ENCODE data around the gene TENM4. TPM values are rescaled to one million over a fixed set of nuclear protein-coding genes. Genes with fewer than 3 reads are reported as not detected.

Gene TENM4
- total and polyA plus RNA-seq, 10 of the 15 experiments (the other 5 are each of a cell fraction or from before 2014, with no cell fraction given), result 0.03 to 0.12 (median 0.06) TPM; not detected in 7

- TF ChIP-seq BCLAF1 (IDR thresholded peaks at IDR 0.05) (no peak), MAX (IDR thresholded peaks at IDR 0.05; ENCODE audit: low read depth, low read length) (no peak), NKRF (conservative IDR thresholded peaks at IDR 0.05) (no peak), POLR2AphosphoS5 (IDR thresholded peaks at IDR 0.05; ENCODE audit: low read length) (no peak), NR2C2 (IDR thresholded peaks at IDR 0.05; ENCODE audit: borderline replicate concordance, control insufficient read depth, insufficient read length, low read depth) (no peak), ZNF207 (IDR thresholded peaks at IDR 0.05; ENCODE audit: borderline replicate concordance) (no peak), TAF1 (IDR thresholded peaks at IDR 0.05; ENCODE audit: borderline replicate concordance, low read depth, low read length) (no peak), YBX1 (IDR thresholded peaks at IDR 0.05) (no peak), RAD21 (IDR thresholded peaks at IDR 0.05; ENCODE audit: insufficient read depth, low read depth, low read length) (no peak)
Measured at GRCh38 chr11:78857688-78858087, 583.1 kb downstream of the TENM4 start (continued).
